AG09309 (cell line): ENCODE measurements around the gene SSMEM1.

Experiments used
- DNase-seq: peaks from one replicate; pipeline ENCODE4 v3.0.0-alpha.2; 2010; ENCODE audit warnings: low read depth
- H3K4me3 ChIP-seq: 2 replicates; pipeline ENCODE4 v1.5.1; 2011; ENCODE audit warnings: mild to moderate bottlenecking, low read depth, low read length, moderate library complexity; ENCODE audit not compliant: control insufficient read depth
- CTCF ChIP-seq: IDR thresholded peaks from 2 replicates; pipeline ENCODE4 v1.5.1; 2011; ENCODE audit warnings: mild to moderate bottlenecking, low read depth, low read length, inconsistent platforms; ENCODE audit not compliant: insufficient read depth, control insufficient read depth; ENCODE audit errors: missing control alignments

The SSMEM1 gene, protein sequence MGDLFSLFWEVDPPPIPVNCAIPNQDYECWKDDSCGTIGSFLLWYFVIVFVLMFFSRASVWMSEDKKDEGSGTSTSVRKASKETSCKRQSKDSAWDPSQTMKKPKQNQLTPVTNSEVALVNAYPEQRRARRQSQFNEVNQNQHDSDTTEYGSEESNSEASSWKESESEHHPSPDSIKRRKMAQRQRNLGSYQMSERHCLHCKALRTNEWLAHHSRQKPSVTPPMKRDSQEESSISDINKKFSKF

GRCh38 chr7:130207642-130208041, at the start of gene SSMEM1:
Gene SSMEM1 (plus strand): TSS chr7:130207860. CDS start chr7:130207911, 51 bp downstream.
- no peak within 1 kb of the TSS for H3K4me3 ChIP-seq
- TF ChIP-seq CTCF, result no peak
- peak; percentile 56 for DNase-seq

GRCh38 chr7:130160023-130160422, 47.6 kb upstream of the SSMEM1 start:
- no peak for DNase-seq
- no peak for TF ChIP-seq CTCF

DNA sequence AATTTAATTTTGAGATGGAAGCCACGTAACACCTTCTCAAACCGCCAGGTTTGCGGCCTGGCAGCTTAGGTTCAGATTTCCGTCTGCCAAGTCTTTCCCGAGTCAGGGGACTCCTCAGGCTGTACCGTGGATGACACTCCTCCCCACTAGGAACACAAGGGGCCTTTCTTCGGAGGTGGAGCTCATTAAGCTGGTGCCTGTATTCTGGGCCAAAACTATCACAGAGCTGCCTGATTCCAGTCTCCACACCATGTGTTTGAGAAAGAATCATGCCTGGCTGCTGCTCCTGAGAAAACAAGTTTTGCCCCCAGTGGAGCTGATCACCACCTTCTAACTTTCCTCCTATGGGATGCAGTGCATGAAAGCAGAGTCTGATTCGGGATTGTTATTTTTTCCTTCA, 47.2 kb upstream of the SSMEM1 start:
- H3K4me3 ChIP-seq, result no peak overlapping the region
- no peak for TF ChIP-seq CTCF

More at GRCh38 chr7:130160023-130160422, 47.6 kb upstream of the SSMEM1 start:
- no peak overlapping the region for H3K4me3 ChIP-seq

GRCh38 chr7:130162196-130162595, 45.5 kb upstream of the SSMEM1 start:
- no peak for TF ChIP-seq CTCF
- no peak overlapping the region for H3K4me3 ChIP-seq
- no peak for DNase-seq

More for the DNA sequence above, 47.2 kb upstream of the SSMEM1 start:
- no peak for DNase-seq

GRCh38 chr7:130174237-130174959, 33.3 kb upstream of the SSMEM1 start:
- H3K4me3 ChIP-seq, result no peak overlapping the region
- no peak for DNase-seq
- no peak for TF ChIP-seq CTCF

DNA sequence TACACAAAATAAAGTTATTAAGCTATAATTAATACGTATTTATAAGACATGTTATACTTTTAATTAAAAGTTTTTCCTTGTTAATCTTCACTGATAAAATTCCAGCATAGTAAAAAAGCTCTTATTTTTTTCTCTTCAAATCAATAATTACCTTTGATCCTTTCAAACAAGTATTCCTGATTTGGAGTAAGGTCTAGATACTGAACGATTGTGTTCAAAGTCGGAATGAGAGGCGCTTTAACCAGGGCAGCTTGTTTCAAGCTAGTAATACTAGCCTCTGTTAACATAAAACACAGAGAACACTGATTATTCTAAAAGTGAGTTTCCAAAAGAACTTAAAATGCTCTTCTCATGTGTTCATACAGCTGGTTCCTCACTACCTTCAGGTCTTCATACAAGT, 29.4 kb upstream of the SSMEM1 start:
- H3K4me3 ChIP-seq, result no peak overlapping the region
- no peak for TF ChIP-seq CTCF
- DNase-seq, result no peak
